ENCODE results near the gene POU2AF2.

- TF ChIP-seq CTCF (IDR thresholded peaks at IDR 0.05; ENCODE audit: low read depth, low read length, poor library complexity, severe bottlenecking) (no peak), EZH2phosphoT487 (IDR thresholded peaks at IDR 0.05; ENCODE audit: borderline replicate concordance, low read length) (no peak)
These were observed 60.8 kb downstream of the POU2AF2 start for GRCh38 chr11:111306321-111306720.
